Liver (tissue), 9 donors: ENCODE data around the gene POC1A. TPM values are rescaled to one million over a fixed set of nuclear protein-coding genes. Genes with fewer than 3 reads are reported as not detected.
"Not testable (repeated sequence)": the region's sequence is repeated elsewhere in the genome, so short reads cannot be mapped to it uniquely, and the experiment has no call there.

Experiments
- DNase-seq: peaks from one replicate; pipeline ENCODE4 v3.0.0-alpha.2; 2017; ENCODE audit warnings: low spot score
- H3K27ac ChIP-seq, 2 donors: one replicate each; pipeline ENCODE4 v1.7.0; 2013; ENCODE audit warnings: inconsistent platforms in 2 of 2, low read length in 2 of 2, control low read depth in 1 of 2, low read depth in 1 of 2, mild to moderate bottlenecking in 1 of 2
- H3K27me3 ChIP-seq, 4 donors: one replicate each; pipeline versions ENCODE4 v1.6.1 to v1.7.0; 2013; ENCODE audit warnings: low read length in 3 of 4, inconsistent platforms in 1 of 4, mild to moderate bottlenecking in 1 of 4, moderate library complexity in 1 of 4; ENCODE audit not compliant: control insufficient read depth in 4 of 4, insufficient read depth in 4 of 4
- H3K36me3 ChIP-seq, 4 donors: one replicate each; pipeline versions ENCODE4 v1.6.1 to v1.7.0; 2013; ENCODE audit warnings: low read length in 3 of 4, mild to moderate bottlenecking in 3 of 4, low read depth in 1 of 4, moderate library complexity in 1 of 4; ENCODE audit not compliant: control insufficient read depth in 4 of 4, insufficient read depth in 3 of 4
- H3K4me1 ChIP-seq, 4 donors: one replicate each; pipeline versions ENCODE4 v1.6.1 to v1.7.0; 2013; ENCODE audit warnings: low read length in 3 of 4, mild to moderate bottlenecking in 3 of 4, moderate library complexity in 1 of 4; ENCODE audit not compliant: control insufficient read depth in 4 of 4, insufficient read depth in 4 of 4
- H3K4me3 ChIP-seq, 3 donors: one replicate each; pipeline versions ENCODE4 v1.6.1 to v1.7.0; 2013; ENCODE audit warnings: low read length in 3 of 3, control low read depth in 1 of 3, low read depth in 1 of 3, mild to moderate bottlenecking in 1 of 3
- H3K9ac ChIP-seq, 2 donors: one replicate each; pipeline ENCODE4 v1.7.0; 2013; ENCODE audit warnings: low read length in 2 of 2, mild to moderate bottlenecking in 2 of 2, moderate library complexity in 2 of 2, control low read depth in 1 of 2, low read depth in 1 of 2
- H3K9me3 ChIP-seq, 4 donors: one replicate each; pipeline versions ENCODE4 v1.6.1 to v1.7.0; 2013; ENCODE audit warnings: low read length in 3 of 4; ENCODE audit not compliant: control insufficient read depth in 4 of 4
- EGR1 ChIP-seq, 2 donors: IDR thresholded peaks; 2 replicates each; pipeline ENCODE4 v1.6.1; 2016 to 2018; ENCODE audit warnings: antibody characterized with exemption in 2 of 2, low read depth in 2 of 2
- FOXA1 ChIP-seq: IDR thresholded peaks from 2 replicates; pipeline ENCODE4 v1.6.1; 2016; ENCODE audit warnings: antibody characterized with exemption
- FOXA2 ChIP-seq: IDR thresholded peaks from 2 replicates; pipeline ENCODE4 v1.6.1; 2016; ENCODE audit warnings: antibody characterized with exemption
- GABPA ChIP-seq, 2 donors: IDR thresholded peaks in 1 of 2; conservative IDR thresholded peaks in 1 of 2; 2 replicates each; pipeline ENCODE4 v1.6.1; 2016; ENCODE audit warnings: antibody characterized with exemption in 2 of 2, mild to moderate bottlenecking in 1 of 2, moderate library complexity in 1 of 2
- HNF4A ChIP-seq, 2 donors: conservative IDR thresholded peaks; 2 replicates each; pipeline ENCODE4 v1.6.1; 2016; ENCODE audit warnings: antibody characterized with exemption in 2 of 2, mild to moderate bottlenecking in 2 of 2
- HNF4G ChIP-seq: IDR thresholded peaks from 2 replicates; pipeline ENCODE4 v1.6.1; 2016; ENCODE audit warnings: antibody characterized with exemption
- JUND ChIP-seq, 2 donors: IDR thresholded peaks; 2 replicates each; pipeline ENCODE4 v1.6.1; 2016; ENCODE audit warnings: antibody characterized with exemption in 2 of 2
- NR2F2 ChIP-seq: IDR thresholded peaks from 2 replicates; pipeline ENCODE4 v1.6.1; 2016; ENCODE audit warnings: antibody characterized with exemption
- RAD21 ChIP-seq, 2 donors: IDR thresholded peaks; 2 replicates each; pipeline ENCODE4 v1.6.1; 2016; ENCODE audit warnings: antibody characterized with exemption in 2 of 2, mild to moderate bottlenecking in 2 of 2
- RXRA ChIP-seq, 2 donors: IDR thresholded peaks; 2 replicates each; pipeline ENCODE4 v1.6.1; 2017 to 2018; ENCODE audit warnings: antibody characterized with exemption in 2 of 2, mild to moderate bottlenecking in 1 of 2
- SP1 ChIP-seq: IDR thresholded peaks from 2 replicates; pipeline ENCODE4 v1.6.1; 2018; ENCODE audit warnings: antibody characterized with exemption, mild to moderate bottlenecking
- TAF1 ChIP-seq: conservative IDR thresholded peaks from 2 replicates; pipeline ENCODE4 v1.6.1; 2016; ENCODE audit warnings: antibody characterized with exemption, mild to moderate bottlenecking
- YY1 ChIP-seq: IDR thresholded peaks from 2 replicates; pipeline ENCODE4 v1.6.1; 2016; ENCODE audit warnings: antibody characterized with exemption, mild to moderate bottlenecking
- WGBS: extraction: QIAGEN DNeasy Blood & Tissue Kit; methylation state at CpG from one replicate; pipeline ENCODE4 v1.1.7; 2013; 5-methylcytosine and 5-hydroxymethylcytosine counted together
- polyA plus RNA-seq, 2 donors: library from polyadenylated mRNA; stranded (reverse) in 1 of 2; unstranded in 1 of 2; fragments of 200-250 nt in 1 of 2; fragments of >200 nt in 1 of 2; fragmentation: Nextera tagmentation in 1 of 2; extraction: Ambion mirVana in 1 of 2; gene quantifications; one replicate each; pipeline versions ENCODE4 v1.2.1 to v1.2.3, GENCODE V29; 2013 to 2015
- total RNA-seq, 2 donors: library from RNA; depleted of rRNA; stranded (reverse); fragments of >200 nt; gene quantifications; one replicate each; pipeline ENCODE4 v1.2.3, GENCODE V29; 2014
- TF ChIP-seq, protein P1 (sequence below): IDR thresholded peaks from 2 replicates; pipeline ENCODE4 v1.6.1; 2016; ENCODE audit warnings: antibody characterized with exemption
- TF ChIP-seq, protein P2 (sequence below): fragments of 150-350 bp; IDR thresholded peaks from 2 replicates; pipeline ENCODE4 v1.5.1; 2017; ENCODE audit warnings: improper control_type of control experiment, low read depth, low read length; ENCODE audit not compliant: missing input control
- TF ChIP-seq, protein P3 (sequence below): IDR thresholded peaks from 2 replicates; pipeline ENCODE4 v1.6.1; 2016; ENCODE audit warnings: antibody characterized with exemption, mild to moderate bottlenecking
- TF ChIP-seq, protein P4 (sequence below): IDR thresholded peaks from 2 replicates; pipeline ENCODE4 v1.6.1; 2016; ENCODE audit warnings: antibody characterized with exemption
- TF ChIP-seq, protein P5 (sequence below): IDR thresholded peaks from 2 replicates; pipeline ENCODE4 v1.6.1; 2016; ENCODE audit warnings: antibody characterized with exemption
- donor health status: healthy.
- donor health status: healthy.
- donor health status: healthy.
- donor health status: healthy.
- donor health status: healthy.

POC1A gene
- total and polyA plus RNA-seq, 4 donors, result 1.4 to 12.7 (median 4.8) TPM

DNA sequence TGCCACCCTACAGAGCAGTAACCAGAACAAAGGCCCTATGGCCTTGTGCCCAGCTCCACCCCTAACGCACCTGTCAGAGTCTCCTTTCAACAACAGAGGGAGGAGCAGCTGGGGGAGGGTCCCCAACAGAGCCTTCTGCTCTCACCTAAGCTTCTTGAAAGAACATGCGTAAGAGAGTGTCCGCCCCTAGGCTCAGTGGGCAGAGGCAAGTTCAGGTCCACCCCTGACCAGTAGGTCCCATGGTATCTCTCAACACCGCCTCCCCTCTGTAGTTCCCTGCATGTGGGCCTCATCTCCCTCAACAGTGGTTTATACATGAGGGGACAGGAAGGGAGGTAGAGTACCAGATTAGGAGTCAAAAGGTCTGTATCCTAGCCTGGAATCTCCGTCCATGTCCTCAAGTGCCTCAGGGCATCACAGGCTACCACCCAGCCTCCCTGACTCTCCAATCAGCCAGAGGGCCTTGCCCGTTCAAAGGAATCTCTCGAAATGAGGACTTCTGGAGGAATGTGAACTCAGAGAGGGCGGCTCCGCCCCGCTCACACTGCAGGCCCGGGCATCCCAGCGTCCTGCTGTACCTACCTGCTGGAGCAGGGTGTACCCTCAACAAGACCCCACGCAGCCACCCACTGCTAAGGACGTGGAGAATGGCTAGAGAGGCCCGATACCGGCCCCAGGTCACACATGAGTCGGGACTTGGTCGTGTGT lies 680 bp downstream of the POC1A start:
- Histone ChIP-seq H3K27me3 (no peaks in the 10 kb centered on the region), H3K9me3 (no peaks in the 10 kb centered on the region), H3K9ac (peak overlapping the region in 1 of 2 donors; percentile 78), H3K27ac (peak overlapping the region; percentile 96), H3K36me3 (no peaks in the 10 kb centered on the region), H3K4me1 (peaks cover 7 to 13% (median 9%) of the 10 kb centered on the region in 4 donors), H3K4me3 (peak overlapping the region; percentile 69 to 85 (median 77))
- 26% methylated on average over 18 of the region's 18 CpGs for WGBS
- DNase-seq, result no peak
- TF ChIP-seq, protein P1, sequence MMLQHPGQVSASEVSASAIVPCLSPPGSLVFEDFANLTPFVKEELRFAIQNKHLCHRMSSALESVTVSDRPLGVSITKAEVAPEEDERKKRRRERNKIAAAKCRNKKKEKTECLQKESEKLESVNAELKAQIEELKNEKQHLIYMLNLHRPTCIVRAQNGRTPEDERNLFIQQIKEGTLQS, result no peak
- TF ChIP-seq SP1, result no peak
- TF ChIP-seq YY1, result no peak
- no peak for TF ChIP-seq FOXA2
- no peak for TF ChIP-seq FOXA1
- no peak for TF ChIP-seq HNF4A (conservative IDR thresholded peaks at IDR 0.05)
- TF ChIP-seq RXRA (IDR thresholded peaks at IDR 0.05), result no peak
- no peak for TF ChIP-seq GABPA (IDR thresholded peaks at IDR 0.05 in 1 of 2, conservative IDR thresholded peaks at IDR 0.05 in 1 of 2)
- TF ChIP-seq, protein P2, sequence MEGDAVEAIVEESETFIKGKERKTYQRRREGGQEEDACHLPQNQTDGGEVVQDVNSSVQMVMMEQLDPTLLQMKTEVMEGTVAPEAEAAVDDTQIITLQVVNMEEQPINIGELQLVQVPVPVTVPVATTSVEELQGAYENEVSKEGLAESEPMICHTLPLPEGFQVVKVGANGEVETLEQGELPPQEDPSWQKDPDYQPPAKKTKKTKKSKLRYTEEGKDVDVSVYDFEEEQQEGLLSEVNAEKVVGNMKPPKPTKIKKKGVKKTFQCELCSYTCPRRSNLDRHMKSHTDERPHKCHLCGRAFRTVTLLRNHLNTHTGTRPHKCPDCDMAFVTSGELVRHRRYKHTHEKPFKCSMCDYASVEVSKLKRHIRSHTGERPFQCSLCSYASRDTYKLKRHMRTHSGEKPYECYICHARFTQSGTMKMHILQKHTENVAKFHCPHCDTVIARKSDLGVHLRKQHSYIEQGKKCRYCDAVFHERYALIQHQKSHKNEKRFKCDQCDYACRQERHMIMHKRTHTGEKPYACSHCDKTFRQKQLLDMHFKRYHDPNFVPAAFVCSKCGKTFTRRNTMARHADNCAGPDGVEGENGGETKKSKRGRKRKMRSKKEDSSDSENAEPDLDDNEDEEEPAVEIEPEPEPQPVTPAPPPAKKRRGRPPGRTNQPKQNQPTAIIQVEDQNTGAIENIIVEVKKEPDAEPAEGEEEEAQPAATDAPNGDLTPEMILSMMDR, result no peak
- TF ChIP-seq EGR1 (IDR thresholded peaks at IDR 0.05; ENCODE audit: low read depth in 2 of 2), result no peak
- no peak for TF ChIP-seq HNF4G
- TF ChIP-seq, protein P3, sequence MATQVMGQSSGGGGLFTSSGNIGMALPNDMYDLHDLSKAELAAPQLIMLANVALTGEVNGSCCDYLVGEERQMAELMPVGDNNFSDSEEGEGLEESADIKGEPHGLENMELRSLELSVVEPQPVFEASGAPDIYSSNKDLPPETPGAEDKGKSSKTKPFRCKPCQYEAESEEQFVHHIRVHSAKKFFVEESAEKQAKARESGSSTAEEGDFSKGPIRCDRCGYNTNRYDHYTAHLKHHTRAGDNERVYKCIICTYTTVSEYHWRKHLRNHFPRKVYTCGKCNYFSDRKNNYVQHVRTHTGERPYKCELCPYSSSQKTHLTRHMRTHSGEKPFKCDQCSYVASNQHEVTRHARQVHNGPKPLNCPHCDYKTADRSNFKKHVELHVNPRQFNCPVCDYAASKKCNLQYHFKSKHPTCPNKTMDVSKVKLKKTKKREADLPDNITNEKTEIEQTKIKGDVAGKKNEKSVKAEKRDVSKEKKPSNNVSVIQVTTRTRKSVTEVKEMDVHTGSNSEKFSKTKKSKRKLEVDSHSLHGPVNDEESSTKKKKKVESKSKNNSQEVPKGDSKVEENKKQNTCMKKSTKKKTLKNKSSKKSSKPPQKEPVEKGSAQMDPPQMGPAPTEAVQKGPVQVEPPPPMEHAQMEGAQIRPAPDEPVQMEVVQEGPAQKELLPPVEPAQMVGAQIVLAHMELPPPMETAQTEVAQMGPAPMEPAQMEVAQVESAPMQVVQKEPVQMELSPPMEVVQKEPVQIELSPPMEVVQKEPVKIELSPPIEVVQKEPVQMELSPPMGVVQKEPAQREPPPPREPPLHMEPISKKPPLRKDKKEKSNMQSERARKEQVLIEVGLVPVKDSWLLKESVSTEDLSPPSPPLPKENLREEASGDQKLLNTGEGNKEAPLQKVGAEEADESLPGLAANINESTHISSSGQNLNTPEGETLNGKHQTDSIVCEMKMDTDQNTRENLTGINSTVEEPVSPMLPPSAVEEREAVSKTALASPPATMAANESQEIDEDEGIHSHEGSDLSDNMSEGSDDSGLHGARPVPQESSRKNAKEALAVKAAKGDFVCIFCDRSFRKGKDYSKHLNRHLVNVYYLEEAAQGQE, result no peak
- TF ChIP-seq RAD21 (IDR thresholded peaks at IDR 0.05), result no peak
- TF ChIP-seq, protein P4, sequence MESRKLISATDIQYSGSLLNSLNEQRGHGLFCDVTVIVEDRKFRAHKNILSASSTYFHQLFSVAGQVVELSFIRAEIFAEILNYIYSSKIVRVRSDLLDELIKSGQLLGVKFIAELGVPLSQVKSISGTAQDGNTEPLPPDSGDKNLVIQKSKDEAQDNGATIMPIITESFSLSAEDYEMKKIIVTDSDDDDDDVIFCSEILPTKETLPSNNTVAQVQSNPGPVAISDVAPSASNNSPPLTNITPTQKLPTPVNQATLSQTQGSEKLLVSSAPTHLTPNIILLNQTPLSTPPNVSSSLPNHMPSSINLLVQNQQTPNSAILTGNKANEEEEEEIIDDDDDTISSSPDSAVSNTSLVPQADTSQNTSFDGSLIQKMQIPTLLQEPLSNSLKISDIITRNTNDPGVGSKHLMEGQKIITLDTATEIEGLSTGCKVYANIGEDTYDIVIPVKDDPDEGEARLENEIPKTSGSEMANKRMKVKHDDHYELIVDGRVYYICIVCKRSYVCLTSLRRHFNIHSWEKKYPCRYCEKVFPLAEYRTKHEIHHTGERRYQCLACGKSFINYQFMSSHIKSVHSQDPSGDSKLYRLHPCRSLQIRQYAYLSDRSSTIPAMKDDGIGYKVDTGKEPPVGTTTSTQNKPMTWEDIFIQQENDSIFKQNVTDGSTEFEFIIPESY, result no peak
- TF ChIP-seq, protein P5, sequence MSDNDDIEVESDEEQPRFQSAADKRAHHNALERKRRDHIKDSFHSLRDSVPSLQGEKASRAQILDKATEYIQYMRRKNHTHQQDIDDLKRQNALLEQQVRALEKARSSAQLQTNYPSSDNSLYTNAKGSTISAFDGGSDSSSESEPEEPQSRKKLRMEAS, result no peak
- no peak for TF ChIP-seq NR2F2
- TF ChIP-seq TAF1, result no peak
- no peak for TF ChIP-seq JUND (IDR thresholded peaks at IDR 0.05)

DNA sequence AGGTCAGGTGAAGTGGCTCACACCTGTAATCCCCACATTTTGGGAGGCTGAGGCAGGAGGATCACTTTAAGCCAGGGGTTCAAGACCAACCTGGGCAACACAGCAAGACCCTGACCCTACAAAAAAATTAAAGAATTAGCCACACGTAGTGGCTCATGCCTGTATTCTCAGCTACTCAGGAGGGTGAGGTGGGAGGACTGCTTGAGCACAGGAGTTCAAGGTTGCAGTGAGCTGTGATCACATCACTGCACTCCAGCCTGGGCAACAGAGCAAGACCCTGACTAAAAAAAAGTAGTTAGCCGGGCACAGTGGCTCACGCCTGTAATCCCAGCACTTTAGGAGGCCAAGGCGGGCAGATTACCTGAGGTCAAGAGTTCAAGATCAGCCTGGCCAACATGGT lies 2.2 kb downstream of the POC1A start:
- H3K9me3 ChIP-seq, H3K9ac ChIP-seq, H3K4me3 ChIP-seq, H3K27me3 ChIP-seq, H3K27ac ChIP-seq, H3K36me3 ChIP-seq, DNase-seq: not testable (repeated sequence)
- WGBS, result 95% methylated on average over 4 of the region's 4 CpGs
- peaks cover 7 to 13% (median 9%) of the 10 kb centered on the region in 4 donors for H3K4me1 ChIP-seq
